Brain microvascular endothelial cell (primary cell): Measurements from ENCODE around the gene CERS6.

Experiments
- DNase-seq: peaks from one replicate; pipeline ENCODE4 v3.0.0-alpha.2; 2020
- H3K27ac ChIP-seq: fragments of 250-450 bp; sonication (Bioruptor Pico); 2 replicates; pipeline ENCODE4 v1.5.1; 2020; ENCODE audit warnings: mild to moderate bottlenecking, moderate library complexity
- H3K27me3 ChIP-seq: fragments of 250-450 bp; sonication (Bioruptor Pico); replicated peaks from 2 replicates; pipeline ENCODE4 v1.5.1; 2020; ENCODE audit warnings: mild to moderate bottlenecking
- H3K36me3 ChIP-seq: fragments of 250-450 bp; sonication (Bioruptor Pico); replicated peaks from 2 replicates; pipeline ENCODE4 v1.5.1; 2020; ENCODE audit warnings: mild to moderate bottlenecking
- H3K4me3 ChIP-seq: 2 replicates; pipeline ENCODE4 v1.5.1; 2011; ENCODE audit warnings: low read depth, mild to moderate bottlenecking, control low read depth, low read length, moderate library complexity
- in situ Hi-C: cut with HindIII; loops from 2 replicates; pipeline ENCODE4 v1.10.0; 2017; ENCODE audit warnings: low sequenced_read_pairs, low pct_ligation_motif_present
- TF ChIP-seq, protein P1 (sequence below): IDR thresholded peaks from 2 replicates; pipeline ENCODE4 v1.5.1; 2011; ENCODE audit warnings: low read depth, mild to moderate bottlenecking, moderate library complexity, low read length, control low read depth, inconsistent platforms; ENCODE audit errors: missing control alignments

CERS6 gene

DNA sequence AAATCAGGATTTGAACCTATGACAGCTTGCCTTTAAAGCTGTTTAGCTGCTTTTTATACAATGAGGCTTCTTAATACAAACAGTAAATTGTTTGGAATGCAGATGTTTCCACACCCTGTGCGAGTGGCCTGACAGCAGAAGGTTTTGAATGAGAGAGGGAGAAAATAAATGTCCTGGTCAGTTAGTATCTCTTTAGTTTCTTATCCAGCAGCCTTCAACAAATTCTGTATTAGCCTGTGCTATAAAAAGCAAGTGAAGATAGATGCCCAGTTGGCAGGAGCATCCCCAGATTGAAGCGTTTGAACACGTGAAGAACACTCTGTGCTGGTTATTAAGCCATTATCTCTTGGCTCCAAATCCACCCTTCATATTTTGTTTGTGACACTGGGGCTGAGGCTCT, 70.6 kb downstream of the CERS6 start:
- Histone ChIP-seq H3K36me3 (no peaks in the 10 kb centered on the region), H3K27me3 (no peaks in the 10 kb centered on the region), H3K27ac (no peak overlapping the region), H3K4me3 (no peak overlapping the region)
- TF ChIP-seq, protein P1, sequence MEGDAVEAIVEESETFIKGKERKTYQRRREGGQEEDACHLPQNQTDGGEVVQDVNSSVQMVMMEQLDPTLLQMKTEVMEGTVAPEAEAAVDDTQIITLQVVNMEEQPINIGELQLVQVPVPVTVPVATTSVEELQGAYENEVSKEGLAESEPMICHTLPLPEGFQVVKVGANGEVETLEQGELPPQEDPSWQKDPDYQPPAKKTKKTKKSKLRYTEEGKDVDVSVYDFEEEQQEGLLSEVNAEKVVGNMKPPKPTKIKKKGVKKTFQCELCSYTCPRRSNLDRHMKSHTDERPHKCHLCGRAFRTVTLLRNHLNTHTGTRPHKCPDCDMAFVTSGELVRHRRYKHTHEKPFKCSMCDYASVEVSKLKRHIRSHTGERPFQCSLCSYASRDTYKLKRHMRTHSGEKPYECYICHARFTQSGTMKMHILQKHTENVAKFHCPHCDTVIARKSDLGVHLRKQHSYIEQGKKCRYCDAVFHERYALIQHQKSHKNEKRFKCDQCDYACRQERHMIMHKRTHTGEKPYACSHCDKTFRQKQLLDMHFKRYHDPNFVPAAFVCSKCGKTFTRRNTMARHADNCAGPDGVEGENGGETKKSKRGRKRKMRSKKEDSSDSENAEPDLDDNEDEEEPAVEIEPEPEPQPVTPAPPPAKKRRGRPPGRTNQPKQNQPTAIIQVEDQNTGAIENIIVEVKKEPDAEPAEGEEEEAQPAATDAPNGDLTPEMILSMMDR, result no peak
- in situ Hi-C loops, result no loop called here
- DNase-seq, result no peak

DNA sequence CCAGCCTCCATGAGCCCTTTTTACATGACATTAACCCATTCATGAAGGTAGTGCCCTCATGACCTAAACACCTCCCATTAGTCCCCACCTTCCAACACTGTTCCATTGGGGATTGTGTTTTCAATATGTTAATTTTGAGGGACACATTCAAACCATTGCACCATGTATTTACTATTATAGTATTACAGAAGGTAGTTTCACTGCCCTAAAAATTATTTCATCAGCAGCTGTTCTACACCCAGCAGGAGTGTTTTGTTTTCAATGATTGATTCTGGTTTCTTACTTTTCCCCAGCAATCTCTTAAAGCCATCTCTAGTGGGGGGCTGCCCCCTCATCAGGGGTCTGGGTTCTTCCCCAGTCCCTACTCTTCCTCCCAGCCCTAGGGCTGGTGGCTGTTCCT, 71.9 kb downstream of the CERS6 start:
- H3K4me3 ChIP-seq, result no peak overlapping the region
- TF ChIP-seq, protein P1, result no peak

DNA sequence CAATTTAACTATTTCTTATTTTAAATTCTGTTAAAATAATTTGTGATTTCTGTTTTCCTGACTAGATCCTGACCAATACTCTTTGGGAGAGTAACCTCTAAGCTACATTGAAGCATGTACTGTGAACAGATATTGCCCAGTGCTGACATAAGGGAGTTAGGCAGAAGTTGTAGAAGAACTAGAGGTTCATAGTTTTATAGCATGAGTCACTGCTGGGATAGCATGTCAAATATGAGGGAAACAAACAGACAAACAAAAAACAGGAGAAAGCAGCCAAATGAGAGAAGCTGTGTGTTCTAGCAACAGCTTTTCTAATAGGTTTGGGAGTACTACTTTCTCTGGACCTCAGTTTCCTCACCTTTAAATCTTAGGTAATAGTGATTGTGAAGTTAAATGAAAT, 72.4 kb downstream of the CERS6 start:
- no peak overlapping the region for H3K27ac ChIP-seq
- in situ Hi-C loops, result no loop called here
- H3K36me3 ChIP-seq, result no peaks in the 10 kb centered on the region
- TF ChIP-seq, protein P1, result no peak
- no peaks in the 10 kb centered on the region for H3K27me3 ChIP-seq
- H3K4me3 ChIP-seq, result no peak overlapping the region
- no peak for DNase-seq

More for the DNA sequence above, 71.9 kb downstream of the CERS6 start:
- no peak for DNase-seq
- in situ Hi-C loops, result no loop called here
- Histone ChIP-seq H3K27me3 (no peaks in the 10 kb centered on the region), H3K36me3 (no peaks in the 10 kb centered on the region), H3K27ac (no peak overlapping the region)

DNA sequence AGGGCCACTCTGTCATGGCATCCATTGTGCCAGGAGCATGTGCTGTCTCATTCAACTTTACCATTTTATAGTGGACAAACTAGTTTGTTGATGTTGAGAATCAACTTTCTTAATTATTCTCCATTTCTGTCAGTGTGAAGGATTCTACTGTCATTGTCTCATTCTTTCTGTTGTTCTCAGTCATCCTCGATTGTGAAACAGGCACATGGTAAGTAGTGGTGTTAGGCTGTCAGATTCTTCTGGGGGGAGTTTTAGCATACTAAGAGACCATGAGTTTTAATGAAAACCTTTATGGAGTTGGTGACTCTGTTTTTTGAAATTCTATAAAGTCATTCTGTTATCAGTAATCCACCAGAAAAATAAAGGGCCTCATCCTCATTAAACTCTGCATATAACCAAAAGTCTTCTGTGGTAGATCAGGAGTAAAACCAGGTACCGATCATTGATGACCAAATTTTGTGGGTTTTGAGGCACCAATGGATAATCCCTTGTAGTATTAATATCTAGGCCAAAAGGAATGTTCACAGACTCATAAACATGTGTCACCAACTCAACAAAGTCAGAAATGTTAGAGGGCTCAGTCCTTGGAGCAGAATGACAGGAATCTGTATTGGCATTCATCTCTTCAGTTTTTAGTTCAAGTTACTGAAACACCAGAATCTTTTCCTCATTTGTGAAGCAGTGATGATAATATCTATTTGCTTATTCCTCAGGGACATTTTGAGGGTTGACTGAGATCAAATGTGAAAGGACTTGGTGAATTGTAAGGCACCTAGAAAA, 73.2 kb downstream of the CERS6 start:
- Histone ChIP-seq H3K4me3 (no peak overlapping the region), H3K27ac (peak overlapping the region; percentile 33), H3K27me3 (no peaks in the 10 kb centered on the region), H3K36me3 (no peaks in the 10 kb centered on the region)
- TF ChIP-seq, protein P1, result no peak
- in situ Hi-C loops, result no loop called here
- no peak for DNase-seq

DNA sequence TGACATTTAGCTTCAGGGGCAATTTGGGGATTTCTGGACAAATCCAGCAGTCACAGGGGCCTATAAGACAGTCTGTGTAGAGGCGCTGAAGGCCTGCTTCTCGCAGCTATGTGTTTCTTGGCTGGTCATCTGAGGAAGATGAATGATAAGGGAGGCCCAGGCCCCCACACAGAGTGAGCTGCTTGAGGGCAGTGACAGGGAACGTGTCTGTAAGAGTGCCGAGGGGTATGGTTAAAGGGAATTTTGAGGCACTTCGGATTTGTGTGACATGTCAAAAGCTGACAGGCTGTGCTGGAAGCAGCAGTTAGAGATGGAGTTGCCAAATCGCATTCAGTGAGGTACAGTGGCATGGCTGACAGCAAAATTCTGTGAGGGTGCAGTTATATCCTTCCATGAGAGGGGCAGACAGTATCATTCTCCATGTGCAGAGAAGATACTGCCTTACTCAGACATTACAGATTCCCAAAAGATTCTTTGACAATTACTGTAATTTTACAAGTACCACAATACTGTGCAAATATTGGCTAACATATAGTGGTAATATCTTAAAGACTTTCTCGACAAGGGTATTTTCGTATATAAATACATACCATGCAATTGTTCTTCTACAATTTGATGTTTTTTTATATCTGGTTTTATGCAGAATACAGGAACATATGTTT, 74.0 kb downstream of the CERS6 start:
- no peaks in the 10 kb centered on the region for H3K27me3 ChIP-seq
- H3K4me3 ChIP-seq, result no peak overlapping the region
- TF ChIP-seq, protein P1, result no peak
- in situ Hi-C loops, result no loop called here
- peak; percentile 35 for DNase-seq
- H3K27ac ChIP-seq, result peak overlapping the region; percentile 33
- no peaks in the 10 kb centered on the region for H3K36me3 ChIP-seq
